NOMO-1 treated with dmso at 0.1 percent for 144 hours (cell line): Measurements from ENCODE around the gene CAPS.

ENCODE experiments used
- DNase-seq: peaks from one replicate; lab custom pipeline; 2025; ENCODE audit not compliant: unreplicated experiment; lab: John Stamatoyannopoulos, UW

The CAPS gene

DNA sequence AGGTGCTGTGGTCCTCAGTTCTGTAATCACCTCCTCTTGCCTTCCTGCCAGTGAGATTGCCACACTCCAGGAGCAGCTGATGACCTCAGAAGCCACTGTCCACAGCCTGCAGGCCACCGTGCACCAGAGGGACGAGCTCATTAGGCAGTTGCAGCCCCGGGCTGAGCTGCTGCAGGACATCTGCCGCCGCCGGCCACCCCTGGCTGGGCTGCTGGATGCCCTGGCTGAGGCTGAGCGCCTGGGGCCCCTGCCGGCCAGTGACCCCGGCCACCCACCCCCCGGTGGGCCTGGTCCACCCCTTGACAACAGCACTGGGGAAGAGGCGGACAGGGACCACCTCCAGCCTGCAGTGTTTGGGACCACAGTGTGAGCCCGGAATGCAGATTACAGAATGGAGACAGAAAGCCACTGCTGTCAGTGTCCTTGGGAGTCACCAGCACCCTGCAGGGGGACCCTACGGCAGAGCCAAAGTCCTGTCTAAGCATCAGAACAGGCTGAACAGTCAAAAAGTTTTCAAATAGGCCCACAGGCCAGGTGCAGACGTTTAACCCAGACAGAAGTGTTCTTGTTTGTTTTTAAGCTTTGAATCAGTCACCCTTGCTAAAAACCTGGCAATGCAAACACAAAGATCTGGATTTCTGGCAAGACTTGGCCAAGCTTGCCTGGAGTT is 5.1 kb upstream of the CAPS start:
- no peak for DNase-seq

DNA sequence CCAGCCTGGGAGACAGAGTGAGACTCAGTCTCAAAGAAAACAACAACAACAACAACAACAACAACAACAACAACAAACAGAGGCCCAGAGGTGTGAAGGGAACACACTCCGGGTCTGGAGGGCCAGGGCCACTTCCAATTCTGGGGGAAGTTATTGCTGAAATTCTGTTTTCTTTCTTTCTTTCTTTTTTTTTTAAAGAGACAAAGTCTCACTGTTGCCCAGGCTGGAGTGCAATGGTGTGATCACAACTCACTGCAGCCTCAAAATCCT is 3.5 kb upstream of the CAPS start:
- DNase-seq = no peak

DNA sequence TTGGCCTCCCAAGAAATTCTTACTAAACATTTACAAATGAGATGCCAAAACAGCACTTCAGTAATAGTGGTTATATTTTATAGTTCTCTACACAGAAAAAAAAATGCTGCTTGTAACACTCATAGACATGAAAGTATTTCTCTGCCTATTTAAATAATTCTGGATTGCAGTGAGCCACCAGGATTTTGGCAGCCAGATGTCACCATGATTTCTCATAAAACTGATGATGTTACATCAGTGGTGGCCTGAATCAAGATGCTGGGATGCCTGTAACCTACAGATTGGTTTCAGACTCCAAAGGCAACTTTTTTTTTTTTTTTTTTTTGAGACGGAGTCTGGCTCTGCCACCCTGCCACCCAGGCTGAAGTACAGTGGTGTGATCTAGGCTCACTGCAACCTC is 2.7 kb upstream of the CAPS start:
- no peak for DNase-seq

GRCh38 chr19:5914358-5914774 is 312 bp downstream of the CAPS start:
- DNase-seq = no peak

- no peak for DNase-seq
Observed at GRCh38 chr19:5914946-5915781, 1.1 kb downstream of the CAPS start.

GRCh38 chr19:5915782-5916165 is 1.7 kb downstream of the CAPS start:
- DNase-seq = no peak

GRCh38 chr19:5916181-5916708 is 2.2 kb downstream of the CAPS start:
- no peak for DNase-seq

GRCh38 chr19:5917431-5918107 is 3.5 kb downstream of the CAPS start:
- DNase-seq = no peak

DNA sequence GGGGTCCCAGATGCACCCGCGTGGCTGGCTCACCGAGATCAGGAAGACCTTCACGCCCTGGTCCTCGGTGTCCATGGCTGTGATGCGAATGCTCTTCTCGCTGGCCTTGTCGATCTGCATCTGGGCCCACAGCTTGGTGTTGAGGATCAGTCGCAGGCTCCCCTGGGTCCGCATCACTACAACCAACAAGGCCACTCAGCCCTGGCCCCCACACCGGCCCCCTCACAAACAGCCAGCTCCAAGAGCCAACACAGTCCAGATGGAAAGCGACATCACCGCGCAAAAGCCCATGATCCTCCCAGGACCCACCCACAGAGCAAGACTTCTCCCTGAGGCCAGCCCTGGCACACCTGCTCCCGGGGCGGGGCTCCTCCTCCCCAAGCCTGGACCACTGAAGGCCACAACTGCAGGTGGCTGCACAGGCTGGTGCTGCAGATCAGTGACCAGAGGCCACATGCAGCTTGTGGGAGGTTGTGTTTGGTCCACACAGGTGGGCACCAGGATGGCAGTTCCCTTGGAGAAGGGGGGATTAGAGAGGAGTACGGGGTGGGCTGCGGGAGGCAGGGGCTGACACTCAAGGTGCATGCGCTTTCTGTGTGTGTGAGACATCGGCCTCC is 4.5 kb downstream of the CAPS start:
- DNase-seq = no peak

DNA sequence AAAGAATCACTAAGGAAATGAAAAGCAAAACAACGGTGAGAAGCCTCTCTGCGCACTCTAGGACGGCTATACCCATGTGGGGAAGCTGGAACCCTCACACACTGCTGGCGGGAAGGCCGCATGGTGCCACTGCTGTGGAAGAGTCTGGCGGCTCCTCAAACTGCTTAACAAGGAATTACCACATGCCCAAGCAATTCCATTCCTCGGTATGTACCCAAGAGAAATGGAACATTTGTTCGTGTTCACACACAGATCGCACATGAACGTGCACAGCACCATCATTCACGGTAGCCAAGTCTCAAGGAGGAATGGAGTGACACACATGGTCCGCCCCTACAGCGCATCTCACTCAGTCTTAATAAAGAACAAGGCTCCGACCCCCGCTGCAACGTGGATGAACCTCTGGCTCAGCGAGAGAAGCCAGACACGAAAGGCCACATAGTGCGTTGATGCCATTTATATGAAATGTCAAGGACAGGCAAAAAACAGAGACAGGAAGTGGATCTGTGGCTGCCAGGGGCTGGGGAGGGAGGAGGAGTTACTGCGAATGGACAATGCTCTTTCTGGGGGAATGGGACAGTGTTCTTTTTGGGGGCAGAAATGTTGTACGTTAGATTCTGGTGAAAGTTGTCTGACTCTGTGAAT is 7.6 kb downstream of the CAPS start:
- DNase-seq = no peak

DNA sequence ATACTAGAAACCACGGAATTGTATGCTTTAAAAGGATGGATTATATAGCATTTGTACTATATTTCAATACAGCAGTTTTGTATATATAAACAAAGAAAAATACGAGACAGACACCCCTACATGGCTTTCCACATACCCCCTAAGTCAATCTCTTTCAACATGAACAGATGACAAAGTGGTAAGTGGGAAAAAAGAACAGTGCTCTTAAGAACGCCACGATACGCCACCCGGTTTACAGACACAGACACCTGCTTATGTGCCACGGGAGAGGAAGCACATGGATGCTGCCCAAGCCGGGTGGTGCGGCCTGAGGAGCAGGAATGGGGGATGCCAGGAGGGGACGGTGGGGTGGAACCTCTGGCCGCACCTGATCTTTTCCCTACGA is 8.1 kb downstream of the CAPS start:
- no peak for DNase-seq

DNA sequence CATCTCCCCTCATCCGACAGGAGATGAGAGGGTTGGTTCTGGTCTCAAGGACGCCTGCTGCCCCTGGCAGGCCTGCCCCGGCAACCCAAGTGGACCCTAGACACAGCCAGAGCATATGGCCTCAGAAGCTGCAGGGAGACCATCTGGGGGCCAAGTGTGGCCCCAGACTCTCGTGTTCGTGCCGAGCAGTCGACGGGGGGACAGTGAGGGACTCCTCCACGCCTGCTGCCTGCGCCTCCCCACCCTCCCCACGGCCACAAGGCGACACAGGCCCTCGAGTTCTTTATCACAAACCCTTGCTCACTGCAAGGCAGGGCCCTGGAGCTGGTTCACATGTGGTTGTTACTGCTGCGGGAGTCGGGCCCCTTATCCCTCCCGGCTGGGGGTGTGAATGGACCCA is 9.3 kb downstream of the CAPS start:
- DNase-seq = no peak

GRCh38 chr19:5925830-5926427 is 11.9 kb downstream of the CAPS start:
- no peak for DNase-seq

- DNase-seq = no peak
Observed at GRCh38 chr19:5926641-5927440, 12.8 kb downstream of the CAPS start.

- no peak for DNase-seq
Observed at GRCh38 chr19:5927441-5927821, 13.4 kb downstream of the CAPS start.

DNA sequence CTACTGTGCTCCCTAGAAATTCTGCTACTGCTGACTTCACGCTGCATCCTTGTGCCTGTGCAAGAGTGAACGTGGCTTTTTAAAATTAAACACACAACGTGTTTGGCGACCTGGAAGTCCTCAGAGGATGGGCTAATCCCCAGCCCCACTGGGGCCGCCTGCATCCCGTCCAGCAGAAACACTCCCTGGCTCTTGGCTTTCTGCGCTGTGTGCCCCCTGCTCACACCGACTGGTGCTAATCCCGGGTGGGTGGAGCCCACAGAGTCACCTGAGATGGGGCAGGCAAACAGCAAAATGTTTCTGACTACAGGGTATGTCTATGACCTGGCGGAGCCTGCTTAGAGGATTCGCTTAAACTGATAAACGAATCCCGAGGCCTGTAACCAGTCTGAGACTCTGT is 15.1 kb downstream of the CAPS start:
- DNase-seq = no peak

GRCh38 chr19:5929625-5930024 is 15.6 kb downstream of the CAPS start:
- DNase-seq = no peak

DNA sequence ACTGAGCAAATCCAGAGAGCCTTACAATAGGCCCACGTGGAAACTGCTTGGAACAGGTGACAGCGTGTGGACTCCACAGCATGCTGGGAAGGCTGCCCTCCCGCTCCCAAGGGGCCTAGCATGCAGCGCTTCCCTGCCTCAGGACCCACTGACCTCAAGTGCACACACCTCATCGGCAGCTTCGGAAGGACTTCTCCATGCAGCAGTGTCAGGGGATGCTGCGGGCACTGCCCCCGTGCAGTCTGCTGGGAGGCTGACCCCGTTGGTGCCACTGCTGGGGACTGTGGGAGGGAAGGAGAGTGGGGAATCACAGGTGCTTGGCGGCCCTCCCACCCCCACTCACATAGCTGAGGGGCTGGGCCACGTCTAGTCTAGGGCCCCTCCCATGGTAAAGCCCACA is 17.2 kb downstream of the CAPS start:
- DNase-seq = no peak

- DNase-seq = no peak
Observed at GRCh38 chr19:5932146-5932545, 18.1 kb downstream of the CAPS start.

DNA sequence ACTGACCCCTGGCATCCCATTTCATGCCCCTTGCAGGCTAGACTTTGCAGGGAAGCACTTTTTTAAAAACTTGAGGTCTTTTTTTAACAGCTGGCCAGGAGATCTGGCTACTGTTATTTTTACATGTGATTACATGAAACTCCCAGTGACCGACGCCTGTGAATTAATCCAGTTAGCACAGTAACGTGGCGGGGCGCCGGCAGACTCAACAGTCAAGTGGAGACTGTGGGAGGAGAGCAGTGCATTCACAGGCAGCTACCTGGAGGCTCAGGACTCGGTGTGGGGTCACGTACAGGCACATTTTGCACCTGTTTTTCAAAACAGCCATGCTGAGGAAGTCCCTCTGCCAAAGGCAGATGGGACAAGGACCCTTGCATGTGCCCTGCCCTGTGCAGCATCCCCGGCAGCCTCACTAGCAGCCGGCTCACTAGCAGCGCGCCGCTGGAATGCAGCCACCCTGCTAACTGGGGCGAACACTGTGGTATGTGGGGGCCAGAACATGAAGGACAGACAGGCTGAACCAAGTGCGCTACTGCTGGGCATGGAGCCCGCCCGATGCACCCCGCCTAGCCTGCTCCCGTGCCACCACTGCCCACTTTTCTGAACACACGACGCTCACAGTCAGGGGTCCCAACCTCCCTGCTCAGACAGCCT is 18.7 kb downstream of the CAPS start:
- DNase-seq = no peak
